ENCODE data around the gene TPSB2.
"Not testable (repeated sequence)": the region's sequence is repeated elsewhere in the genome, so short reads cannot be mapped to it uniquely, and the experiment has no call there.

TPSB2 gene

DNA sequence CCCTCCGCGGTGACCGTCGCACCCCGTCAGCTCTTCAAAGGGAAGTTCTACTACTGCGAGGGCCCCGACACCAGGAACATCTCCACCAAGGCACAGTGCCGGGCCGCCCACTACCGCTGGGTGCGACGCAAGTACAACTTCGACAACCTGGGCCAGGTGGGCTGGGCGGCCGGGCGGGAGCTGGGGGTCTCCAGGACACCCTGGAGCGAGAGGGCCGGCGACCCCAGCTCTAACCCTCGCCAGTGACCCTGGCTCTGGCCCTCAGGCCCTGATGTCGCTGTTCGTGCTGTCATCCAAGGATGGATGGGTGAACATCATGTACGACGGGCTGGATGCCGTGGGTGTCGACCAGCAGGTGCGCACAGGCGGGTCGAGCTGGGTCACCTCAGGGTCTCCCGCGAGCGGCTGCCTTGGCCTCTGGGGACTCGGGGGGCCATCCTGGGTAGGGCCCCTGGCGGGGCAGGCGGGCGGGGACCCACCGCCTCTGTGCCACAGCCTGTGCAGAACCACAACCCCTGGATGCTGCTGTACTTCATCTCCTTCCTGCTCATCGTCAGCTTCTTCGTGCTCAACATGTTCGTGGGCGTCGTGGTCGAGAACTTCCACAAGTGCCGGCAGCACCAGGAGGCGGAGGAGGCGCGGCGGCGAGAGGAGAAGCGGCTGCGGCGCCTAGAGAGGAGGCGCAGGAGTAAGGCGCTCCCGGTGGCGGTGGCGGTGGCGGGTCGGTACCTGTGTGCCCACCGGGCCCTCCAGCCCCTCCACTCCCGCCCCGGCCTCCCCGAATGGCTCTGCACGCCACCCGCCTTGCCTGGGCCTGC, 18.3 kb downstream of the TPSB2 start:
- no peak overlapping the region for H3K4me3 ChIP-seq (ENCODE audit: low read depth, low read length)
- DNase-seq (ENCODE audit: low read depth) = no peak

DNA sequence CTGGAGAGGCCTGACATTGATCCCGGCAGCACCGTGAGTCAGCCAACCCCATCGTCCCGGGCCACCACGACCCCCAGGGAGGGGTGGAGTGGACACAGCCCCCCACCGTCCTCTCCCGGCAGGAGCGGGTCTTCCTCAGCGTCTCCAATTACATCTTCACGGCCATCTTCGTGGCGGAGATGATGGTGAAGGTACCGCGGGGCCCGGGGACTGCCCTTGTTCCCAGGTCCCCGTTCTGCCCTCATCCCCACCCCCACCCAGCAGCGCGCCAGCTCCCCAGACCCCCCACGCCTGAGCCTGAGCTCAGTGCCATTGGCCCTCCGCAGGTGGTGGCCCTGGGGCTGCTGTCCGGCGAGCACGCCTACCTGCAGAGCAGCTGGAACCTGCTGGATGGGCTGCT, 19.5 kb downstream of the TPSB2 start:
- H3K4me3 ChIP-seq (ENCODE audit: low read depth, low read length) = no peak overlapping the region
- DNase-seq (ENCODE audit: low read depth) = no peak

GRCh38 chr16:1209081-1209480, 20.9 kb downstream of the TPSB2 start:
- no peak overlapping the region for H3K4me3 ChIP-seq (ENCODE audit: low read depth, low read length)
- DNase-seq (ENCODE audit: low read depth) = no peak

- no peak for DNase-seq (ENCODE audit: low read depth)
- no peak overlapping the region for H3K4me3 ChIP-seq (ENCODE audit: low read depth, low read length)
Measured at GRCh38 chr16:1208239-1208830, 21.6 kb downstream of the TPSB2 start.

DNA sequence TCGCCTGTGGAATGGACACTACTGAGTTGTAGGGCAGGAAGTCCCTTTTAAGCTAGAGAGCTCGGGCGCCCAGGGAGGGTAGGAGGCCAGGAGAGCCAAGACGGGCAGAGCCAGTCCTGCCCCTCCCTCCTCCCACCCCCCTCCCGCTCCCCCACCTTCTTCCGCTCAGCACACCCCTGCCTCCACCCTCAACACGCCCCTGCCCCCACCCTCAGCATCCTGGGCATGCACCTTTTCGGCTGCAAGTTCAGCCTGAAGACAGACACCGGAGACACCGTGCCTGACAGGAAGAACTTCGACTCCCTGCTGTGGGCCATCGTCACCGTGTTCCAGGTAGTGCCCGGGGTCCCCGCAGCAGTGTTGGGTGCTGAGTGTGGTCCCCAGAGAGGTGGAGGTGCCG, 23.2 kb downstream of the TPSB2 start:
- no peak overlapping the region for H3K4me3 ChIP-seq (ENCODE audit: low read depth, low read length)
- no peak for DNase-seq (ENCODE audit: low read depth)

DNA sequence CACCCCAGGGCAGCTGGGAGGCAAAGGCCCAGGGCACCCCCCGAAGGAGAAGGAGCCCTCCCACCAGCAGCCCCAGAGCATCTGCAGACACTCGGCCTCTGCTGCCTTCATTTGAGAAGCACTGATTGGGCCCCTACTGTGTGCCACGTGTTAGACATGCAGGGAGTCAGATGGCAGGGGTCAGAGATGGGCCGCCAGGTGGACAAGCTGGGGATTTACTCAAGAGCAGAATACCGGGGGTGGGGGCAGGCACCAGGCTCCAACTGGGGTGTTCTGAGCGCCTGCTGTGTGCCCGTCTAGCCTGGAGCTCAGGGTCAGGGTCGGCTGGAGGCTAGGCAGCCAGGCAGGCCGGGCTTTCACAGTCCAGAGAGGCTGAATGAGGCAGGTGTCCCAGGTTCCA, 23.7 kb downstream of the TPSB2 start:
- no peak for DNase-seq (ENCODE audit: low read depth)
- no peak overlapping the region for H3K4me3 ChIP-seq (ENCODE audit: low read depth, low read length)

- no peak for DNase-seq (ENCODE audit: low read depth)
- H3K4me3 ChIP-seq (ENCODE audit: low read depth, low read length) = no peak overlapping the region
Measured at GRCh38 chr16:1204933-1205332, 25.1 kb downstream of the TPSB2 start.

DNA sequence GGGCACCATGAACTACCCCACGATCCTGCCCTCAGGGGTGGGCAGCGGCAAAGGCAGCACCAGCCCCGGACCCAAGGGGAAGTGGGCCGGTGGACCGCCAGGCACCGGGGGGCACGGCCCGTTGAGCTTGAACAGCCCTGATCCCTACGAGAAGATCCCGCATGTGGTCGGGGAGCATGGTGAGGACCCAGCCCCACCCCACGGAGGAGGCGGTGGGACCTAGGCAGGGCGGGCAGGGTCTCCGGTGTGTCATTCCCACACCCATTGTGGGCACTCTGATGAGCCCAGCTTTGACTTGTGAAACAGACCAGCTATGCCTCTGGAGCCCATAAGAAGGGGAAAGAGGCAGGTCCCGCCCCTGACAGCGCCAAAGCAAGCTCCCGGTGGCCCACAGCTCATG, 27.7 kb downstream of the TPSB2 start:
- H3K4me3 ChIP-seq (ENCODE audit: low read depth, low read length) = no peak overlapping the region
- DNase-seq (ENCODE audit: low read depth) = no peak

GRCh38 chr16:1201444-1201843, 28.5 kb downstream of the TPSB2 start:
- H3K4me3 ChIP-seq (ENCODE audit: low read depth, low read length) = no peak overlapping the region
- DNase-seq (ENCODE audit: low read depth) = no peak

GRCh38 chr16:1200014-1200627, 29.9 kb downstream of the TPSB2 start:
- no peak overlapping the region for H3K4me3 ChIP-seq (ENCODE audit: low read depth, low read length)

GRCh38 chr16:1199347-1200013, 30.5 kb downstream of the TPSB2 start:
- DNase-seq (ENCODE audit: low read depth) = no peak
- H3K4me3 ChIP-seq (ENCODE audit: low read depth, low read length) = no peak overlapping the region

More at GRCh38 chr16:1200014-1200627, 29.9 kb downstream of the TPSB2 start:
- no peak for DNase-seq (ENCODE audit: low read depth)

DNA sequence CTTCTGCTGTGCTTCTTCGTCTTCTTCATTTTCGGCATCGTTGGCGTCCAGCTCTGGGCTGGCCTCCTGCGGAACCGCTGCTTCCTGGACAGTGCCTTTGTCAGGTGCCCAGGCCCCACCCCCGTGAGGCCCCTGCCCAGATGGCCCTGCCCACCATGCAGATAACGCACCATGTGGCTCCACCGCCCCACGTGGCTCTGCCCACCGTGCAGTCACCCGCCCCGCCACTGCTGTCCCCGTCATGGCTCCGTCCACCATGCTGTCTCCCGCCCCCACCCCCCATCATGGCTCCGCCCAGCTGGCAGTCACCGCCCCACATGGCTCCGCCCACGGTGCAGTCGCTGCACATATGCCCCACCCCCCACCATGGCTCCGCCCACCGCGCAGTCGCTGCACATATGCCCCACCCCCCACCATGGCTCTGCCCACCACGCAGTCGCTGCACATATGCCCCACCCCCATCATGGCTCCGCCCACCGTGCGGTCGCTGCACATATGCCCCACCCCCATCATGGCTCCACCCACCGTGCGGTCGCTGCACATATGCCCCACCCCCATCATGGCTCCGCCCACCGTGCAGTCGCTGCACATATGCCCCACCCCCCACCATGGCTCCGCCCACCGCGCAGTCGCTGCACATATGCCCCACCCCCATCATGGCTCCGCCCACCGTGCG, 31.2 kb downstream of the TPSB2 start:
- not testable (repeated sequence) for H3K4me3 ChIP-seq (ENCODE audit: low read depth, low read length); DNase-seq (ENCODE audit: low read depth)

DNA sequence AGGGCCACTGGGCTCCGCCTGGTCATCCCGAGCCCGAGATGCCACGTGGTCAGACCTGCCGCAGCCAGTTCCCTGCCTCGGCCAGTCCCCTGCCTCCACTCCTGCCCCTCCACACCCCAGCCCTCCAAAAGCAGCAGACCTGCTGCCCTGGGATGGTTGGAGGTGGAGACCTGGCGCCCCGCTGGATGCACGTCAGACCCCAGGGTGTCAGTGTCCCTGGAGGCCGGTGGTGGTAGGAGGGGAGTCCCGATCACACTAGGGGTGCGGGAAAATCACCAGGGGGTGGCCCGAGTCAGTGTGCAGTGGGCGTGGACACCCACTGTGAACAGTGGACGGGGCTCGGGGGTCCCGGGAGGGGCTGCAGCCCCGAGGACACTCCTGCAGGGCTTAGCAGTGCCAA, 31.8 kb downstream of the TPSB2 start:
- no peak overlapping the region for H3K4me3 ChIP-seq (ENCODE audit: low read depth, low read length)
- DNase-seq (ENCODE audit: low read depth) = no peak

DNA sequence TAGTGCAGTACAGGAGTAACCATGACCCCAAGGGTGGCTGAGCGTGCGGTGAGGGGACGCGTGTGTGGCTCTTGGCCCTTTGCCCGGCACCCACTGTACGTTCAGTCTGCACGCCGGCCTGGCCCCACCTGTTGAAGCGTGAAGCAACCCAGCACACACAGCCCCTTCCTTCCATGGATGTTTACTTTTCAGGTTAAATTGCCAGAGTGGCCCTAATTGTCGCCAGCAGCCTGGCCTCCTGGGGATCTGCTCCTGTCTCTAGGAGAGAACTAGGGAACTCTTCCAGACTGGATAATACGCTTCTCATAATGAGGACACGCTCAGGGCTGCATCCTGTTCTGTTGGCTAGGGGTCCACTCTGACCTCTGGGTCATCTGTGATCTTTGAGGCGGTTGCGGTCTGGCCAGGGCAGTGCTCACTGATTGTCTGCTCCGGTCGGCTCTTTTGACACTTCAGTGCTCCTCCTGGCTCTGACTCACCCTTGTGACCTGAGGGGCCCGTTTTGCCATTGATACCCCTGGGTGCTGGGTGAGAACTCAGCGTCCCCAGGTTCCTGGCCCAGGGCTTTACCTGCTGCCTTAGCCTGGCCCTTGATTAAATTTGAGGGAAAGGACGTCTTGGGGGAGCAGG, 32.6 kb downstream of the TPSB2 start:
- DNase-seq (ENCODE audit: low read depth) = no peak
- no peak overlapping the region for H3K4me3 ChIP-seq (ENCODE audit: low read depth, low read length)

- DNase-seq (ENCODE audit: low read depth) = no peak
Measured at GRCh38 chr16:1196494-1196893, 33.5 kb downstream of the TPSB2 start.

GRCh38 chr16:1195393-1195666, 34.7 kb downstream of the TPSB2 start:
- H3K4me3 ChIP-seq (ENCODE audit: low read depth, low read length) = no peak overlapping the region
- DNase-seq (ENCODE audit: low read depth) = no peak

More at GRCh38 chr16:1196494-1196893, 33.5 kb downstream of the TPSB2 start:
- H3K4me3 ChIP-seq (ENCODE audit: low read depth, low read length) = no peak overlapping the region

DNA sequence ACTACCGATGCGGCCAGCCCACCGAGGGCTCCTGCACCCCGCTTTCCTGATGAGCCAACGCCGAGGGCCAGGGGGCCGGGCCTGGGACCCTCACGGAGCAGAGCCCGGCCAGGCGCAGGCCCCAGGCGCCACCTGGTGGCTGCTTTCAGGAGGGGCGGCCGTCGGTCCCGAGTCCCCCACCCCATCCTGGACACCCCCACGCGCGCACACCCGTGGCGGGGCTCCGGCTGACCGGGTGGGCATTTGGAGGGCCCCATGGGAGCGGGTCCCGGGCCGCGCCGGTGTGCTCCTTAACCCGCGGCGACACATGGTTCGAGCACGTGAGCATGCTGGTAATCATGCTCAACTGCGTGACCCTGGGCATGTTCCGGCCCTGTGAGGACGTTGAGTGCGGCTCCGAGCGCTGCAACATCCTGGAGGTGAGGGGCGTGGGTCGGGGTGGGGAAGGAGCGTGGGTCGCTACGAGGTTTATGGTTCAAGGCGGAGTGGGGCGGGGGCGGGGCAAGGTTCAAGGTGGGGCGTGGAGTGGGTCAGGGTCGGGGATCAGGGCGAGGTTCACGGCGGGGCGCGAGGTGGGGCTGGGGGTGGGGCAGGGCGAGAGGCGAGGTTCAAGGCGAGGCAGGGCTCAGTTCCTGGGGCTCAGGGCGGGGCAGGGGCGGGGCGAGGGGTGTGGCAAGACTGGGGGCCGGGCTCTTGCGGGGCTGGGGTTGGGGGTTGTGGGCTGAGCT, 35.2 kb downstream of the TPSB2 start:
- no peak for DNase-seq (ENCODE audit: low read depth)

DNA sequence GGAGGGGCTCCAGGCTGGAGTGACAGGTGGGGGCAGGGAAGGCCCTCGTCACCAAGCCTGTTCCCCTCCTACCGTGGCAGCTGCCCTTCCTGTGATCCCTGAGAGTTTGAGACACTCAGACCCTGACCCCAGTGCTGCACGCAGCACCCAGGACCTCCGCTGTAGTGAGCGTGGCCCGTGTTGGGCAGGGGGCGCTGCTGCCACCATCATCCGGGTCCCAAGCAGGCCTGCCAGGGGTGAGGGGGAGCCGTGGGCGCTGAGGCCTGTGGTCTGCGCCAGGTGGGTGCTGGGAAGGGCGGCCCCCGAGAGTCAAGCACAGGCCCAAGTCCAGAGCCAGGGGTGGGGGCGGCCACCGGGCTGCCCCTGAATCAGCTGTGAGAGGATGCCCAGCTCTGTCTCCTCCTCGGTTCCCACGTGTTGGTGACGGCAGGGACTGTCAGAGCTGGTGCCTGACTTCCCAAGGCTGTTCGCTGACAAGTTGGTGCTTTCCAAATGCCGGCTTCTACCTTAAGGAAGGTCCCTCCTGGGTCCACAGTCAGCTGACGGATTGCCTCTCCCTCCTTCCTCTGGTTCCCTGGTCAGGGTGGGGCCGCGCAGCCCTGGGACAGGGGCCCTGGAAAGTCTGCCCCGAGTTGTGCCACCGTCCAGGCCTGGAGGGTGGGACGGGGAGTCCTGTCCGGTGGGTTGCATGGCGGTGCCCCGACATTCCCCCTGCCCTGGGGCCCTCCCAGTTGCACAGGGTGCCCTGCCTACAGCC, 36.0 kb downstream of the TPSB2 start:
- H3K4me3 ChIP-seq (ENCODE audit: low read depth, low read length) = no peak overlapping the region
- DNase-seq (ENCODE audit: low read depth) = no peak

More for the DNA sequence above, 35.2 kb downstream of the TPSB2 start:
- no peak overlapping the region for H3K4me3 ChIP-seq (ENCODE audit: low read depth, low read length)
